NCI-H2107 treated with DMSO at 0.1 percent for 48 hours (cell line): ENCODE results near the gene GLG1.
"Not testable (repeated sequence)": the region's sequence is repeated elsewhere in the genome, so short reads cannot be mapped to it uniquely, and the experiment has no call there.

Source experiments
- DNase-seq: peaks from one replicate; lab custom pipeline; 2025; ENCODE audit not compliant: unreplicated experiment; lab: John Stamatoyannopoulos, UW

The GLG1 gene

DNA sequence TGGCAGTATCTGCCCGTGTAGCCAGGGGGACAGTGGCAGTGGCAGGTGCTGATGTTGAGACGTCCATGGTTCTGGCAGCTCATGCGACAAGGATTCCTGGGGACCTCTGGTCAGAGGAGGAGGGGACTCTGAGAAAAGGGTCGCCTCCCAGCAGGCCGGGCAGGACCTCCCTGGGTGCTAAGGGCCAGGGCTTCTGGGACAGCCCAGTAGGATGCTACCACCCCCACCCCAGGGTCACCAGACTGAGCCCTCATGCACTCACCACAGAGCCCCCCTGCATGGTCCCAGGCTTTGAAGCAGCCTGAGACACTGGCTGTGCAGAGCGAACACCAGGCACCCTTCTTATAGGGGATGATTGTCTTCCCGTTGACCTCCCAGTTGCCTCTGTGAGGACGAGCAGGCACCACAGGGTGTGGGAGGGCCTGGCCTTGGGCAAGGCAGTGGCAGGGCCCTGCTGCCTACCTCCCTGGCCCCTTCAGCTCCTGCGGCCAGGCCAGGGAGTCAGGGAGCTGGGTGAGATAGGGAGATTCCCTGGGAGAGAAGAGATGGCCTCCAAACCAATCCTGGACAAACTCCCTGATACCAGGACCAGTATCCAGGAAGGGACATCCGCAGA is 194.0 kb downstream of the GLG1 start:
- not testable (repeated sequence) for DNase-seq

DNA sequence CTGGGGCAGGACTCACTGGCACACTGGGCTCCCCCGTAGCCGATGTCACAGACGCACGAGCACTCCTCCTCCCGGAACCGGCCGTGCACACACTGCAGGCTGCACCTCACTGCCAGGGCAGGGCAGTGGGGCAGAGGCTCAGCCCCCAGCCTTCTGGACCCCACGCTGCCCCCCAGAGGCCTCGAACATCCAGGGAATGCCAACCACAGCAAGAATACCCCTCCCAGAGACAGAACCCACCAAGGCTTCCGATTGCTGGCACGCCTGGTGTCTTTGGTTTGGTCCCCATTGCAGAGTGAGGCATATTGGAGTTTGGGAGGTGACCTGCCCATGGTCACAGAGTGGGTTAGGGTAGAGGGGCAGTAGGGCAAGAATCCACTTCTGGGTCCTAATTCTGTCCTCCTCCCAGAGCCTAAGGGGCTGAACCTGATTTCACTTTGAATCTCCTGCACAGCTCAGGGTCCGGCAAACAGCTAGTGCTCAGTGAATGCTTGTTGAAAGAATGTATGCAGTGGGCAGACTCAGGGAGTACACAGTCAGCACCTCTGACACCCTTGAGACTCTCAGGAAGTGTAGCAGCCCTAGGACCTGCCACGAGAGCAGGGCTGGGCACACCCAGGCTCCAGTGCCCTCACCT is 194.7 kb downstream of the GLG1 start:
- DNase-seq, result not testable (repeated sequence)

DNA sequence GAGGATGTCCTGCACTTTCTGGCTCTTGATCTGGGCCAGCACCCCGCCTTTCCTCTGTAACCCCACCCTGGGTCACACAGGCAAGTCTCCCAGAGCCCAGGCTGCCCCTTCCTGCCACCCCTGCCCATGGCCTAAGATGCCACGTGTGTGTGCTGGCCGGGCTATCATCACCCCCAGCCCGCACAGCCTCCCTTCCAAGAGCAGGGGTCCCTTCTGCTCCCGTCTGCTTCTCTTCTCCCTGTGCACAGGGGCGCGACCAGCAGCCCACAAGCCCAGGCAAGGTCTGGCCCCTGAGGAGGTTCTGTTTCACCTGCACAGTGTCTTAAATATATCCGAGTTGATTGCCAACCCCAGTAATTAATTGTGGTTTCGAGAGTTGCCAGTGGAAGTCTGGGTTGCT is 195.9 kb downstream of the GLG1 start:
- not testable (repeated sequence) for DNase-seq

DNA sequence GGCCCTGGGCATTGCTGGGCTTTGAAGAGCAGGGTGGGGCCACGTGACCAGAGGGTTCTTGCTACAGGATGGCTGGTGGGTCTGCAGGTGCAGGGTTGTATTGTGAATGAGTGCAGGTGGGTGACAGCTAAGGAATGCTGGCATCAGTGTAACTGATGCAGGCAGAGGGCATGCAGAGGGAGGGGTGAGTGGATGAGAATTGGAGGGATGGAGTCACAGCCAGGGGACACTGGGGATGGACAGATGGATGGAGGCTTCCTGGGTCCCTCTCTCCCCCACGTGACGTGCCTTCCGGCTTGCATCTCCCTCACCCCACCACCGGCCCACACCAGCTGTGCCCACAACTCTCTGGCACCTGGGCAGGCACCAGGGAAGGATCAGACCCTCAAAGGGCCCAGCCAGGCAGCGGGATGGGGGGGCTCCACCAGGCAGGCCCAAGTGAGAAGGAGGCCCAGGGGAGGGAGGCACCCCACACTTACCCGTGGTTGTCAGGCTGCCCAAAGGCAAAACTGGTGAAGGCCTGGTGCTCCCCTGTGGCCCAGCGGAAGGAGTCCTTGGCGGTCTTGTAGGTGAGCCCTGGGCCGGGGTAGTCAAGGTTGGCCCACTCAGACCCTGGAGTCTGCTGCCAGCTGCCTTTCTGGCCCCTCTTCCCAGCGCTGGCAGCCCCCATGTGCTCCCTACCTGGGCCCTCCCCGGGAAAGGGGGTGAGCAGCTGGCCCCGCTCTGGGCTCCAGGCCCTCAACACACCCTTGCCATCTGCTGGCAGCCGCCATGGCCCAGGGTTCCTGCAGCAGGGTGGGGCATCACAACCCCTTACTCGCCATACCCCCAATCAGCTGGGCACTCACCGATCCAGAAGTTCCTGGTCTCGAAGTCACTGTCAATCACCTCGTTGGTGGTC is 196.6 kb downstream of the GLG1 start:
- DNase-seq, result not testable (repeated sequence)

DNA sequence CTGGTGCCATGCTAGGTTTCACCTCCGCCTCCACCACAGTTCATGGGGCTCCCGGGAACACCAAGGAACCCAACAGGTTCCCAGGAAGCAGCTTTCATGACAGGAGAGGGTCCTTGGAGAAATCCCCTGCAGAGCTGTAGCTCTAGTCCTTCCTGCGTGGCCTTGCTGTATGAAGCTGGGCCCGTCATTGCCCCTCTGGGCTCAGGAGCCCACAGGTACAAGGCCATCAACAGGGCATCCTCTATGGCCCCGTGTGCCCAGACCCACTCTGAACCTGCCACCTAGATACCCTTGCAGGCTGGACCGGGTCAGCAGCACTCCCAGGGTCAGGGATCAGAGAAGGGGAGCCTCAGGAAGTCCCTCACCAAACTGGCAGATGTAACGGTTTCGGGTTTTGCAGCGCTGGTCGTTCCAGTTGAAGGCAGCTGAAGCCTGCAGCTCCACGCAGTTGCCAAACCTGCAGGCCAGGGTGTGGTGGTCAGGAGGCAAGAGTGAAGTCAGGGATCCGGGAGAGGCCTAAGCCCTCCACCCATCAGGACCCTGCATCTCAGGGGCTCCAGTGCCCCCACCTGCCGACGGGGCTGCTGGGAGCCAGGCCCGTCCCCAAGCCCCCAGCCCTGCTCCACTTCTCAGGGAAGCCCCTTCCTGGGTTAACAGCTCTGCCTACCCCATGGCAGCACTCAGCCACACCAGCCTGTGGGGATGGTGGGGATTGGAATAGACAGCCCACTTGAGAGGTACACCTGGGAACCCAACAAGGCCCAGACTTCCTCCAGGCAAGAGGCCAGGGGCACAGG is 197.5 kb downstream of the GLG1 start:
- not testable (repeated sequence) for DNase-seq

DNA sequence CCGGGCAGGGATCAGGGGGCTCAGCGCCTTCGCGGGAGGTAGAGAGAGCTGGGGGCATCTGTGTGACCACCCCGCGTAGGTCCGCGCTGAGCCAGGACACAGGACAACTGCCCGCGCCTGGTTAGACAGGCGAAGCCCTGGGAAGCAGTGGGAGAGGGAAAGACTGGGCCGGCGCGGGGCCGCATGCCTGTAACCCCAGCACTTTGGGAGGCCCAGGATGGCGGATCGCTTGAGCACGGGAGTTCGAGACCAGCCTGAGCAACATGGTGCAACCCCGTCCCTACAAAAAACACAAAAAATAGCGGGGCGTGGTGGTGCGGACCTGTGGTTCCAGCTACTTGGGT is 199.6 kb downstream of the GLG1 start:
- not testable (repeated sequence) for DNase-seq

DNA sequence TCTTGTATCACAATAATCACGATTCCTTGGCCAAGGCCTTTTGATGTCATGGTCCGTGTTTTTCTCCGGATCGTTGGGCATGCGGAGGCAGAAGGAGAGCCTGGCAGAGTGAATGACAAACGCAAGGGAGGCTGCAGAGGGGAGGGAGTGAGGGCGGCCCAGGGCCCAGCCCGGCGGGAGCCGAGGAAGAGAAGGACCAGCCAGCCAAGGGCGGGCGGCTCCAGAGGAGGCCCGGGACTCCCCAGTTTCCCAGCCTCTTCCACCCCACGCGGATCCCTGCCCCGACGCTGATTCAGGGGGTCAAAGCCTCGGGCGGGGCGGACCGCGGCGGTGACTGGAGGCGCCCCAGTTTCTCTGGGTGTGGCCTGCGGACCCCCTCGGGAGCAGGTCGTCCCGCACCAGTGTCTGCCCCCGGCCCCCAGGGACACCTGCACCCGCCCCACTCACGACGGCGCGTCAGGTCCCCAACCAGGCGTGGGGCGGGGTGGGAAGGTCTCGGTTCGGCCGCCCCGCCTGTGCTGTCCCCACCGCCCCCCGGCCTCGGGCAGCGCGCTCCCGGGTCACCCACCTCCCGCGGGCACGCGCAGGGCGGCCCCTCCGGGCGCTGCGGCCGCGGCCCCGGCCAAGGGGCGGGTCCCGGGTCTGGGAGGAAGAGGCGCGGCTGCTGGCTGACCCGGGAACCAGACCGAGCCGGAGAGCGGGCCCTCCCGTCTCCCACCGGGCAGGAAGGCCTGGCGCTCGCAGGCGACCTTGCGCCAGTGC is 200.1 kb downstream of the GLG1 start:
- DNase-seq, result not testable (repeated sequence)

DNA sequence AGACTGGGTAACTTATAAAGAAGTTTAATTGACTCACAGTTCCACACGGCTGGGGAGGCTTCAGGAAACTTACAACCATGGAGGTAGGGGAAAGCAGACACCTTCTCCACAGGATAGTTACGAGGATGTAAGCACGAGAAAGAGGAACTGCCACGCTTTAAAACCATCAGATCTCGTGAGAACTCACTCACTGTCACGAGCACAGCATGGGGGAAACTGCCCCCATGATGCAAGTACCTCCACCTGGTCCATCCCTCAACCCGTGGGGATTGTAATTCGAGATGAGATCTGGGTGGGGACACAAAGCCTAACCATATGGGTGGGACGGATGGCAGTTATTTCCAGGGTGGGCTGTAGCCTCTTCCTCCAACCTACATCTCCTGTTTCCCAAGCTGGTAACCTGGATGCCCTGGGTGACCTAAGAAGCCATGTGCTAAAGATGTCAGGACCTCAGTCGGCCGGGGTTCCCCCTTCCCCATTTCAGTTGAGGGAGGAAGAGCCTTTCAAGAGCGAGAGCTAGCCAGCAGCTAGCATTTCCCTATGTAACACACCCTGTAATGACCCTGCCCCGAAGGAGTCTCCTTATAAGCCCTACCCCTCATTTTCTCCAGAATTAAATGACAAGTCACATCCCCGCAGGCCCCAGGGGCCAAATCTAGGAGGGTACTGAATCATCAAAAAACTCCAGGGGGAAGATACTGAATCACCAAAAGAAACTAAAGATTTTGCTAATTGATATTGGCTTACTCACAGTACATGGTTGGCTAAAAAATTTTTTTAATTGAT is 202.6 kb downstream of the GLG1 start:
- not testable (repeated sequence) for DNase-seq

DNA sequence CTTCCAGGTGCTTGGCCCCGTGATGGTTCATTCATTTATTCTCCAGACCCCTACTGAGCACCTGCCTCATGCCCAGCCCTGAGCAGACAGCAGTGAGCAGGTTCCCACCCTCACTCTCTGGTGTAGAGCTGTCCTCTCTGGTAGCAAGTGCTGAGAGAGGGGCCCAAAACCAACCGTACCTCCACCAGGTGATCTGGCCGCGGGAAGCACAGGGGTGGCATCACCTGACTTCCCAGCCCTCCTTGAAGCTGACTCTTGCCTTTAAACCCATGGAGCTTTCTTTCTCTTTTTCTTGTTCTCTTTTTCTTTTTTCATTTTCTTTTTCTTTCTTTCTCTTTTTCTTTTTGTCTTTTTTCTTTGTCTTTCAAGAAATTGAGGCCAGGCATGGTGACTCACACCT is 206.7 kb downstream of the GLG1 start:
- not testable (repeated sequence) for DNase-seq

DNA sequence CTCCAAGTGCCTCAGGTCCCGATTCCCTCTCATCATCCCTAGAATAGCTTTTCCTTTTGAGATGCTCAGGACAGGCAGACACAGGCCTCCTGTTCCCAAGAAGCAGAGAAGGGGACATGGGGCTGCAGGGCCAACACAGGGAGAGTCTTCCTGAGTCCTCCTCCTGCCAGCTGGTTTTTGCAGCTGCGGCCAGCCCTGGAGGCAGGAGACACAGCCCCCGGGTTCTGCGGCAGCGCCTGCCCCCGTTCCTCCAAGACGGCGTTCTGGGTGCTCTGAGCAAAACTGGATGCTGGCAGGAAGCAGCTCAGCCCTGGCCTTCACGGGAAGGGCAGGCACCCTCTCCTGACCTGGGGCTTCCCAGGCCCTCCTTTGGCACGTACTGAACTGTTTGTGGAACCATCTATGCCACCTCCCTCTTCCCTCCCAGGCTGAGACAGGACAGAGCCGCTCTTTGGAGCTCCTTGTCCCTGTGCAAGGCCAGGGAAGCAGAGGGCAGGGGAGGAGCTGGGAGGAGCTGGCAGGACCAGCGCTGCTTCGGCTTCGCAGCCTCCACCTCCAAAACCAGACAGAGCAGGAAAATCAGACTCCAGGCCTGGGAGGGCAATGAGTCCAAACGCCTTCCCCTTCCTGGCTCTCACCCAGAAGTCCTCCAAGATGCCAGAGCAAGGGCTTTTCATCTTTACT is 208.6 kb downstream of the GLG1 start:
- not testable (repeated sequence) for DNase-seq
